BLaER1 (cell line): ENCODE results near the gene PIK3AP1.
"Not testable (repeated sequence)": the region's sequence is repeated elsewhere in the genome, so short reads cannot be mapped to it uniquely, and the experiment has no call there.

Experiments
- H3K27ac ChIP-seq: shearing (Covaris generic); formaldehyde crosslinking; 2 replicates; pipeline ENCODE4 v1.8.1; 2022
- H3K27me3 ChIP-seq: shearing (Covaris generic); formaldehyde crosslinking; 2 replicates; pipeline ENCODE4 v1.8.1; 2022
- H3K36me3 ChIP-seq: shearing (Covaris generic); formaldehyde crosslinking; 2 replicates; pipeline ENCODE4 v1.8.1; 2022
- H3K4me1 ChIP-seq: shearing (Covaris generic); formaldehyde crosslinking; 2 replicates; pipeline ENCODE4 v1.8.1; 2022
- H3K4me2 ChIP-seq: shearing (Covaris generic); formaldehyde crosslinking; 2 replicates; pipeline ENCODE4 v1.8.1; 2022
- H3K4me3 ChIP-seq: shearing (Covaris generic); formaldehyde crosslinking; 2 replicates; pipeline ENCODE4 v1.8.1; 2022
- H3K9ac ChIP-seq: shearing (Covaris generic); formaldehyde crosslinking; 2 replicates; pipeline ENCODE4 v1.8.1; 2022
- H3K9me3 ChIP-seq: shearing (Covaris generic); formaldehyde crosslinking; 2 replicates; pipeline ENCODE4 v1.8.1; 2022
- H4K20me1 ChIP-seq: shearing (Covaris generic); formaldehyde crosslinking; 2 replicates; pipeline ENCODE4 v1.8.1; 2022
- Cebpa-rat ChIP-seq: shearing (Covaris generic); IDR thresholded peaks from 2 replicates; pipeline ENCODE4 v1.8.1; 2022

PIK3AP1 gene

DNA sequence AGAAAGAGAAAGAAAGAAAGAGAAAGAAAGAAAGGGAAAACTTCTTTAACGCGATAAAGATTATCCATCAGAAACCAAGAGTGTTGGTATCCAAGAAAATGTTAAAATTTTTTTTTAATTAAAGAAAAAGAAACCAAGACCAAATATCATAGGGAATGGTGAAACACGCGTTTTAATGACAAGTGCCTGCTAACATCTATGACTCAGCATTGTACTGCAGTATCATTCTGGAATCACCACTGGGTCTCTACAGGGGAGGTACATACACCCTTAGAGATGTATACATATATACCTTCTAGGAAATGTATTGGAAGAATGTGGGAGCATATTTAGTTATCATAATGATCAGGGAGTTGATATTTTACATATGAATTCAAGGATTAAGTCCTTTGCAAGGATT, 32.1 kb upstream of the PIK3AP1 start:
- Histone ChIP-seq H3K4me3 (no peak overlapping the region), H3K27ac (no peak overlapping the region), H3K4me1 (peaks cover 65% of the 10 kb centered on the region), H4K20me1 (no peaks in the 10 kb centered on the region), H3K36me3 (peaks cover 29% of the 10 kb centered on the region), H3K4me2 (peak overlapping the region; percentile 18; the same call in 1 of the 2 replicates), H3K27me3 (no peaks in the 10 kb centered on the region), H3K9ac (no peak overlapping the region), H3K9me3 (peaks cover 20% of the 10 kb centered on the region; the same call in 1 of the 2 replicates)
- TF ChIP-seq Cebpa-rat, result no peak

- Histone ChIP-seq H3K36me3 (peaks cover 49% of the 10 kb centered on the region), H3K9me3 (peaks cover 20% of the 10 kb centered on the region; the same call in 1 of the 2 replicates), H3K4me1 (peaks cover 65% of the 10 kb centered on the region)
- not testable (repeated sequence) for H4K20me1 ChIP-seq, H3K27ac ChIP-seq, H3K4me3 ChIP-seq, H3K27me3 ChIP-seq, H3K4me2 ChIP-seq, H3K9ac ChIP-seq
Observed at GRCh38 chr10:96750316-96750715, 30.0 kb upstream of the PIK3AP1 start.

- Histone ChIP-seq H3K4me2 (peak overlapping the region; percentile 65), H3K4me3 (no peak overlapping the region), H3K9me3 (peaks cover 20% of the 10 kb centered on the region; the same call in 1 of the 2 replicates), H3K27me3 (no peaks in the 10 kb centered on the region), H3K27ac (peak overlapping the region; percentile 83), H4K20me1 (no peaks in the 10 kb centered on the region), H3K36me3 (peaks cover 51% of the 10 kb centered on the region), H3K9ac (peak overlapping the region; percentile 68), H3K4me1 (peaks cover 65% of the 10 kb centered on the region)
- no peak for TF ChIP-seq Cebpa-rat
Observed at GRCh38 chr10:96747734-96748550, 27.6 kb upstream of the PIK3AP1 start.

- H3K27me3 ChIP-seq, result no peaks in the 10 kb centered on the region
- TF ChIP-seq Cebpa-rat, result no peak
- peaks cover 51% of the 10 kb centered on the region for H3K36me3 ChIP-seq
- H4K20me1 ChIP-seq, result no peaks in the 10 kb centered on the region
- peak overlapping the region; percentile 23; the same call in 1 of the 2 replicates for H3K27ac ChIP-seq
- no peak overlapping the region for H3K4me2 ChIP-seq
- H3K9me3 ChIP-seq, result peaks cover 17% of the 10 kb centered on the region; the same call in 1 of the 2 replicates
- no peak overlapping the region for H3K9ac ChIP-seq
- H3K4me1 ChIP-seq, result peaks cover 72% of the 10 kb centered on the region
- no peak overlapping the region for H3K4me3 ChIP-seq
Observed at GRCh38 chr10:96746503-96746902, 26.2 kb upstream of the PIK3AP1 start.

- H3K27me3 ChIP-seq, result no peaks in the 10 kb centered on the region
- H4K20me1 ChIP-seq, result no peaks in the 10 kb centered on the region
- H3K36me3 ChIP-seq, result peaks cover 47% of the 10 kb centered on the region
- TF ChIP-seq Cebpa-rat, result no peak
- no peak overlapping the region for H3K4me2 ChIP-seq
- H3K9me3 ChIP-seq, result peaks cover 13% of the 10 kb centered on the region; the same call in 1 of the 2 replicates
- peaks cover 78% of the 10 kb centered on the region for H3K4me1 ChIP-seq
- no peak overlapping the region for H3K4me3 ChIP-seq
- H3K27ac ChIP-seq, result peak overlapping the region; percentile 23; the same call in 1 of the 2 replicates
- H3K9ac ChIP-seq, result no peak overlapping the region
Observed at GRCh38 chr10:96745950-96746349, 25.6 kb upstream of the PIK3AP1 start.

DNA sequence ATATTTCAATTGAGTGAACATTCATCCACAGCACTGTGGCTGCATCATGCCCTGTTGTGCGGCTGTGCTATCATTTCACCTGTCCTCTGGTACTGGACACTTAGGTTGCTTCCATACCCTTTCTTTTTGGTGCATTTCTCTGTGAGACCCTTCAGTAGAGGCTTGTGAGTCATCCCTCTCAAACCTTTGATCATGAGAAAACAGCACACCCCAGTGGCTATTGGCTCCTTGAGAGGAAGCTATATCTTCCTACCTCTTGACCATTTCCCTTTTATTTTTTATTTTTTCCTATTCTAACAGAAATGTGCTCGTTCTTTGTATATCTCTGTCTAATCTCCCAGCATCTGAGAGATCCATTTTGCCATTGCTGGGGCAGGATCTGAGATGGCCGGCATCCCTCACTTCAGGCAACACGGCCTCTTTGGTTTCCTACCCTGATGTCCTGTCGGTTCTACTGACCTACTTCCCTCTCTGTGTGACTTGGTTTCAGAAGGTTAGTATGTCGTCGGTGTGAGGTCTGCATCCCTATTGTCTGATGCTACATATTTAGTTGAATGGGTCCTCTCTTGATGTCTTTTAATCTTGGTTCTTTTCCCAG, 23.8 kb upstream of the PIK3AP1 start:
- H3K27ac ChIP-seq, result peak overlapping the region; percentile 97
- peak overlapping the region; percentile 41; the same call in 1 of the 2 replicates for H3K4me3 ChIP-seq

GRCh38 chr10:96741557-96741956, 21.2 kb upstream of the PIK3AP1 start:
- H3K4me2 ChIP-seq, result peak overlapping the region; percentile 90
- peak overlapping the region; percentile 83 for H3K9ac ChIP-seq
- H3K27ac ChIP-seq, result peak overlapping the region; percentile 97
- peaks cover 99% of the 10 kb centered on the region for H3K4me1 ChIP-seq
- H3K36me3 ChIP-seq, result peaks cover 13% of the 10 kb centered on the region
- H3K27me3 ChIP-seq, H4K20me1 ChIP-seq, H3K9me3 ChIP-seq: not testable (repeated sequence)
- TF ChIP-seq Cebpa-rat, result peak; percentile 69
- peak overlapping the region; percentile 65 for H3K4me3 ChIP-seq

More for the DNA sequence above, 23.8 kb upstream of the PIK3AP1 start:
- Histone ChIP-seq H3K36me3 (peaks cover 34% of the 10 kb centered on the region), H4K20me1 (no peaks in the 10 kb centered on the region), H3K27me3 (no peaks in the 10 kb centered on the region), H3K4me1 (peaks cover 95% of the 10 kb centered on the region), H3K4me2 (peak overlapping the region; percentile 90), H3K9me3 (no peaks in the 10 kb centered on the region), H3K9ac (peak overlapping the region; percentile 61)
- no peak for TF ChIP-seq Cebpa-rat

- Histone ChIP-seq H4K20me1 (no peaks in the 10 kb centered on the region), H3K27me3 (no peaks in the 10 kb centered on the region), H3K9me3 (no peaks in the 10 kb centered on the region), H3K27ac (peak overlapping the region; percentile 97), H3K4me2 (peak overlapping the region; percentile 90), H3K9ac (peak overlapping the region; percentile 83), H3K36me3 (peaks cover 6% of the 10 kb centered on the region; the same call in 1 of the 2 replicates), H3K4me1 (peaks cover 93% of the 10 kb centered on the region), H3K4me3 (peak overlapping the region; percentile 65)
- TF ChIP-seq Cebpa-rat, result peak; percentile 88
Observed at GRCh38 chr10:96740579-96741281, 20.4 kb upstream of the PIK3AP1 start.

DNA sequence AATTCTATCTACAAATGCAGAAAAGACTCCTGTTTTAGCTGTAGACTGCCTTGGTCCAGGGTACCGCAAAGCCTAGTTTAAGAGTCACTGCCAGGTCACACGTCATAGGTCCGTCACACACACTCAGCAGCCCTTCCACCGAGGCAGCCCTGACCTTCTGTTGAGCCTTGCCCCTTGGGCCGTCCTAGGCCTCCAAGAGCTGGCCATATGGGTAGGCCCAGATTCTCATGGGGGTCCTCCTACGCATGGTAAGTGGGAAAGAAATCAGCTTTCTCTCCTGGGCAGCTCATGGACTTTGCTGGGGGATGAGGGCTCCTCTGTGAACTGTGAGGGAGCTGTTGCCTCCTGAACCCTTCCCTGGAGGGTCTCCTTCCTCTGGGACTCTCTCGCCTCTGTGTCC, 19.8 kb upstream of the PIK3AP1 start:
- Histone ChIP-seq H3K9me3 (no peaks in the 10 kb centered on the region), H3K4me2 (peak overlapping the region; percentile 90), H3K9ac (peak overlapping the region; percentile 83), H3K4me1 (peaks cover 87% of the 10 kb centered on the region), H3K4me3 (peak overlapping the region; percentile 65), H3K27ac (peak overlapping the region; percentile 97), H3K27me3 (no peaks in the 10 kb centered on the region), H3K36me3 (no peaks in the 10 kb centered on the region), H4K20me1 (no peaks in the 10 kb centered on the region)
- no peak for TF ChIP-seq Cebpa-rat

DNA sequence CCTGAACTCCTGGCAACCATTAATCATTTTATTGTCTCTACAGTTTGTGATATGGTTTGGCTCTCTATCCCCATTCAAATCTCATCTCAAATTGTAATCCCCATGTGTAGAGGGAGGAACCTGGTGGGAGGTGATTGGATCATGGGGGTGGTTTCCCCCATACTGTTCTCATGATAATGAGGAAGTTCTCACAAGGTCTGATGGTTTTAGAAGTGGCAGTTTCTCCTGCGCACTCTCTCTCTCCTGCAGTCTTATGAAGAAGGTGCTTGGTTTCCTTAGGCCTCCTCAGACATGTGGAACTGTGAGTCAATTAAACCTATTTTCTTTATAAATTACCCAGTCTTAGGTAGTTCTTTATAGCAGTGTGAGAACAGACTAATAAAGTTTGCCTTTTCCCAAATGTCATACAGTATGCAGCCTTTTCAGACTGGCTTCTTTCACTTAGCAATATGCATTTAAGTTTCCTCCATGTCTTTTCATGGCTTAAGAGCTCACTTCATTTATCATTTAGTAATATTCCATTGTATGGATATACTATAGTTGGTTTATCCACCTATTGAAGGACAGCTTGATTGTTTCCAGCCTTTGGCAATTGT, 17.1 kb upstream of the PIK3AP1 start:
- Histone ChIP-seq H3K9ac (peak overlapping the region; percentile 83), H3K27ac (peak overlapping the region; percentile 97), H3K4me1 (peaks cover 60% of the 10 kb centered on the region), H3K4me2 (peak overlapping the region; percentile 90), H3K4me3 (peak overlapping the region; percentile 65)
- H3K36me3 ChIP-seq, H4K20me1 ChIP-seq, H3K27me3 ChIP-seq, H3K9me3 ChIP-seq: not testable (repeated sequence)
